Liver (tissue), 9 donors: Measurements from ENCODE around the gene MOXD1. TPM values are rescaled to one million over a fixed set of nuclear protein-coding genes. Genes with fewer than 3 reads are reported as not detected.

Experiments used
- DNase-seq: peaks from one replicate; pipeline ENCODE4 v3.0.0-alpha.2; 2017; ENCODE audit warnings: low spot score
- H3K27ac ChIP-seq, 2 donors: one replicate each; pipeline ENCODE4 v1.7.0; 2013; ENCODE audit warnings: inconsistent platforms in 2 of 2, low read length in 2 of 2, control low read depth in 1 of 2, low read depth in 1 of 2, mild to moderate bottlenecking in 1 of 2
- H3K27me3 ChIP-seq, 4 donors: one replicate each; pipeline versions ENCODE4 v1.6.1 to v1.7.0; 2013; ENCODE audit warnings: low read length in 3 of 4, inconsistent platforms in 1 of 4, mild to moderate bottlenecking in 1 of 4, moderate library complexity in 1 of 4; ENCODE audit not compliant: control insufficient read depth in 4 of 4, insufficient read depth in 4 of 4
- H3K36me3 ChIP-seq, 4 donors: one replicate each; pipeline versions ENCODE4 v1.6.1 to v1.7.0; 2013; ENCODE audit warnings: low read length in 3 of 4, mild to moderate bottlenecking in 3 of 4, low read depth in 1 of 4, moderate library complexity in 1 of 4; ENCODE audit not compliant: control insufficient read depth in 4 of 4, insufficient read depth in 3 of 4
- H3K4me1 ChIP-seq, 4 donors: one replicate each; pipeline versions ENCODE4 v1.6.1 to v1.7.0; 2013; ENCODE audit warnings: low read length in 3 of 4, mild to moderate bottlenecking in 3 of 4, moderate library complexity in 1 of 4; ENCODE audit not compliant: control insufficient read depth in 4 of 4, insufficient read depth in 4 of 4
- H3K4me3 ChIP-seq, 3 donors: one replicate each; pipeline versions ENCODE4 v1.6.1 to v1.7.0; 2013; ENCODE audit warnings: low read length in 3 of 3, control low read depth in 1 of 3, low read depth in 1 of 3, mild to moderate bottlenecking in 1 of 3
- H3K9ac ChIP-seq, 2 donors: one replicate each; pipeline ENCODE4 v1.7.0; 2013; ENCODE audit warnings: low read length in 2 of 2, mild to moderate bottlenecking in 2 of 2, moderate library complexity in 2 of 2, control low read depth in 1 of 2, low read depth in 1 of 2
- H3K9me3 ChIP-seq, 4 donors: one replicate each; pipeline versions ENCODE4 v1.6.1 to v1.7.0; 2013; ENCODE audit warnings: low read length in 3 of 4; ENCODE audit not compliant: control insufficient read depth in 4 of 4
- ATF3 ChIP-seq: IDR thresholded peaks from 2 replicates; pipeline ENCODE4 v1.6.1; 2016; ENCODE audit warnings: antibody characterized with exemption
- CTCF ChIP-seq: fragments of 150-350 bp; IDR thresholded peaks from 2 replicates; pipeline ENCODE4 v1.5.1; 2017; ENCODE audit warnings: improper control_type of control experiment, low read depth, low read length; ENCODE audit not compliant: missing input control
- EGR1 ChIP-seq, 2 donors: IDR thresholded peaks; 2 replicates each; pipeline ENCODE4 v1.6.1; 2016 to 2018; ENCODE audit warnings: antibody characterized with exemption in 2 of 2, low read depth in 2 of 2
- FOXA1 ChIP-seq: IDR thresholded peaks from 2 replicates; pipeline ENCODE4 v1.6.1; 2016; ENCODE audit warnings: antibody characterized with exemption
- FOXA2 ChIP-seq: IDR thresholded peaks from 2 replicates; pipeline ENCODE4 v1.6.1; 2016; ENCODE audit warnings: antibody characterized with exemption
- GABPA ChIP-seq, 2 donors: IDR thresholded peaks in 1 of 2; conservative IDR thresholded peaks in 1 of 2; 2 replicates each; pipeline ENCODE4 v1.6.1; 2016; ENCODE audit warnings: antibody characterized with exemption in 2 of 2, mild to moderate bottlenecking in 1 of 2, moderate library complexity in 1 of 2
- HNF4A ChIP-seq, 2 donors: conservative IDR thresholded peaks; 2 replicates each; pipeline ENCODE4 v1.6.1; 2016; ENCODE audit warnings: antibody characterized with exemption in 2 of 2, mild to moderate bottlenecking in 2 of 2
- JUND ChIP-seq, 2 donors: IDR thresholded peaks; 2 replicates each; pipeline ENCODE4 v1.6.1; 2016; ENCODE audit warnings: antibody characterized with exemption in 2 of 2
- MAX ChIP-seq: IDR thresholded peaks from 2 replicates; pipeline ENCODE4 v1.6.1; 2016; ENCODE audit warnings: antibody characterized with exemption
- NR2F2 ChIP-seq: IDR thresholded peaks from 2 replicates; pipeline ENCODE4 v1.6.1; 2016; ENCODE audit warnings: antibody characterized with exemption
- REST ChIP-seq: IDR thresholded peaks from 2 replicates; pipeline ENCODE4 v1.6.1; 2016; ENCODE audit warnings: antibody characterized with exemption, mild to moderate bottlenecking
- RXRA ChIP-seq, 2 donors: IDR thresholded peaks; 2 replicates each; pipeline ENCODE4 v1.6.1; 2017 to 2018; ENCODE audit warnings: antibody characterized with exemption in 2 of 2, mild to moderate bottlenecking in 1 of 2
- SP1 ChIP-seq: IDR thresholded peaks from 2 replicates; pipeline ENCODE4 v1.6.1; 2018; ENCODE audit warnings: antibody characterized with exemption, mild to moderate bottlenecking
- TAF1 ChIP-seq: conservative IDR thresholded peaks from 2 replicates; pipeline ENCODE4 v1.6.1; 2016; ENCODE audit warnings: antibody characterized with exemption, mild to moderate bottlenecking
- YY1 ChIP-seq: IDR thresholded peaks from 2 replicates; pipeline ENCODE4 v1.6.1; 2016; ENCODE audit warnings: antibody characterized with exemption, mild to moderate bottlenecking
- ZBTB33 ChIP-seq: IDR thresholded peaks from 2 replicates; pipeline ENCODE4 v1.6.1; 2016; ENCODE audit warnings: antibody characterized with exemption
- WGBS: extraction: QIAGEN DNeasy Blood & Tissue Kit; methylation state at CpG from one replicate; pipeline ENCODE4 v1.1.7; 2013; 5-methylcytosine and 5-hydroxymethylcytosine counted together
- polyA plus RNA-seq, 2 donors: library from polyadenylated mRNA; stranded (reverse) in 1 of 2; unstranded in 1 of 2; fragments of 200-250 nt in 1 of 2; fragments of >200 nt in 1 of 2; fragmentation: Nextera tagmentation in 1 of 2; extraction: Ambion mirVana in 1 of 2; gene quantifications; one replicate each; pipeline versions ENCODE4 v1.2.1 to v1.2.3, GENCODE V29; 2013 to 2015
- total RNA-seq, 2 donors: library from RNA; depleted of rRNA; stranded (reverse); fragments of >200 nt; gene quantifications; one replicate each; pipeline ENCODE4 v1.2.3, GENCODE V29; 2014
- donor health status: healthy.
- donor health status: healthy.
- donor health status: healthy.
- donor health status: healthy.
- donor health status: healthy.

The MOXD1 gene
- total and polyA plus RNA-seq, 4 donors = 0.14 to 0.48 (median 0.24) TPM

GRCh38 chr6:132405143-132405915, 4.1 kb upstream of the MOXD1 start:
- Histone ChIP-seq H3K27ac (no peak overlapping the region), H3K4me1 (peaks cover 9 to 13% (median 11%) of the 10 kb centered on the region in 4 donors), H3K4me3 (no peak overlapping the region), H3K36me3 (no peaks in the 10 kb centered on the region), H3K9ac (no peak overlapping the region), H3K27me3 (peaks cover 2 to 8% (median 7%) of the 10 kb centered on the region in 4 donors), H3K9me3 (no peaks in the 10 kb centered on the region)
- DNase-seq = no peak
- WGBS = 73% methylated on average over 2 of the region's 2 CpGs
- TF ChIP-seq FOXA1 = no peak
- no peak for TF ChIP-seq CTCF
- TF ChIP-seq HNF4A (conservative IDR thresholded peaks at IDR 0.05) = no peak
- no peak for TF ChIP-seq EGR1 (IDR thresholded peaks at IDR 0.05; ENCODE audit: low read depth in 2 of 2)
- TF ChIP-seq SP1 = no peak
- no peak for TF ChIP-seq REST
- TF ChIP-seq TAF1 = no peak
- TF ChIP-seq FOXA2 = no peak
- TF ChIP-seq MAX = no peak
- no peak for TF ChIP-seq ZBTB33
- no peak for TF ChIP-seq YY1
- no peak for TF ChIP-seq NR2F2
- no peak for TF ChIP-seq ATF3
- no peak for TF ChIP-seq JUND (IDR thresholded peaks at IDR 0.05)
- TF ChIP-seq RXRA (IDR thresholded peaks at IDR 0.05) = no peak
- no peak for TF ChIP-seq GABPA (IDR thresholded peaks at IDR 0.05 in 1 of 2, conservative IDR thresholded peaks at IDR 0.05 in 1 of 2)
